Endothelial cell of umbilical vein (primary cell): ENCODE data around the gene MAST4. TPM values are rescaled to one million over a fixed set of nuclear protein-coding genes. Genes with fewer than 3 reads are reported as not detected.

Experiments used
- BruUV-seq: library from RNA; stranded (reverse); fragments of 400-500 nt; replicated peaks from 2 replicates; lab custom pipeline; 2021; lab: Mats Ljungman, UMichigan
- CTCF ChIA-PET: fragments of 300-600, 350-600 bp; sonication (Branson Sonifier 250); formaldehyde crosslinking; loops from one replicate; lab custom pipeline; 2021; ENCODE audit warnings: antibody characterized with exemption, inconsistent platforms; lab: Charles Lee
- POLR2A ChIA-PET: fragments of 300-600, 350-600 bp; sonication (Branson Sonifier 250); formaldehyde crosslinking; loops from one replicate; lab custom pipeline; 2021; ENCODE audit warnings: antibody characterized with exemption, inconsistent platforms; lab: Charles Lee
- DNase-seq: peaks from one replicate; pipeline ENCODE4 v3.0.0-alpha.2; 2011; ENCODE audit warnings: low read depth, low spot score
- FAIRE-seq: peaks from 2 replicates; lab custom pipeline; 2011; peaks lifted over from hg19 to GRCh38; lab: Jason Lieb, UNC
- H2AFZ ChIP-seq: 2 replicates; pipeline ENCODE4 v1.6.0; 2012; ENCODE audit warnings: low read depth, low read length, control low read depth, inconsistent platforms
- H3K27ac ChIP-seq: 2 replicates; pipeline ENCODE4 v1.5.1; 2011; ENCODE audit warnings: low read depth, mild to moderate bottlenecking, control low read depth, low read length, moderate library complexity; ENCODE audit not compliant: insufficient read depth
- H3K27me3 ChIP-seq, 2 experiments: 2 replicates each; pipeline versions ENCODE4 v1.6.0 to v1.6.1; 2011; ENCODE audit warnings: low read length in 2 of 2, mixed read lengths in 1 of 2; ENCODE audit not compliant: control insufficient read depth in 2 of 2, insufficient read depth in 2 of 2
- H3K36me3 ChIP-seq, 2 experiments: 2 replicates in 1 of 2; 3 replicates in 1 of 2; pipeline ENCODE4 v1.5.1; 2011; ENCODE audit warnings: low read length in 2 of 2, mild to moderate bottlenecking in 1 of 2, moderate library complexity in 1 of 2; ENCODE audit not compliant: control insufficient read depth in 2 of 2, insufficient read depth in 2 of 2; ENCODE audit errors: extremely low read depth in 1 of 2
- H3K4me1 ChIP-seq: 3 replicates; pipeline ENCODE4 v1.5.1; 2011; ENCODE audit warnings: mild to moderate bottlenecking, low read length; ENCODE audit not compliant: control insufficient read depth, insufficient read depth; ENCODE audit errors: extremely low read depth
- H3K4me2 ChIP-seq: 2 replicates; pipeline ENCODE4 v1.6.1; 2011; ENCODE audit warnings: low read length, control low read depth, mixed read lengths; ENCODE audit not compliant: insufficient read depth
- H3K4me3 ChIP-seq, 3 experiments: fragments of 200-600 bp in 1 of 3; sonication (generic), shearing (Covaris generic) in 1 of 3; replicated peaks in 1 of 3; 2 replicates each; pipeline ENCODE4 v1.5.1; 2011 to 2016; ENCODE audit warnings: control low read depth in 3 of 3, low read length in 3 of 3, mild to moderate bottlenecking in 2 of 3, inconsistent platforms in 1 of 3, low read depth in 1 of 3, moderate library complexity in 1 of 3; ENCODE audit not compliant: insufficient read depth in 1 of 3
- H3K79me2 ChIP-seq: 2 replicates; pipeline ENCODE4 v1.6.0; 2012; ENCODE audit warnings: low read length, inconsistent platforms; ENCODE audit not compliant: control insufficient read depth, insufficient read depth
- H3K9ac ChIP-seq: replicated peaks from 2 replicates; pipeline ENCODE3; 2011; ENCODE audit warnings: low read length, control low read depth; ENCODE audit not compliant: insufficient read depth; ENCODE audit errors: extremely low read depth
- H3K9me1 ChIP-seq: replicated peaks from 3 replicates; pipeline ENCODE4 v1.6.0; 2011; ENCODE audit warnings: mild to moderate bottlenecking, low read length; ENCODE audit not compliant: control insufficient read depth, insufficient read depth; ENCODE audit errors: extremely low read depth
- H3K9me3 ChIP-seq: replicated peaks from 2 replicates; pipeline ENCODE4 v1.5.1; 2012; ENCODE audit warnings: low read length, inconsistent platforms; ENCODE audit not compliant: control insufficient read depth, insufficient read depth
- H4K20me1 ChIP-seq: replicated peaks from 2 replicates; pipeline ENCODE3; 2011; ENCODE audit warnings: mild to moderate bottlenecking, low read length; ENCODE audit not compliant: control insufficient read depth, insufficient read depth; ENCODE audit errors: extremely low read depth
- EZH2 ChIP-seq: IDR thresholded peaks from 2 replicates; pipeline ENCODE4 v1.6.1; 2012; ENCODE audit warnings: borderline replicate concordance, low read depth, mild to moderate bottlenecking, moderate library complexity, low read length, inconsistent platforms; ENCODE audit not compliant: severe bottlenecking
- FOS ChIP-seq: IDR thresholded peaks from 2 replicates; pipeline ENCODE4 v1.6.1; 2011; ENCODE audit warnings: mild to moderate bottlenecking, low read length, moderate library complexity, borderline replicate concordance; ENCODE audit not compliant: insufficient read depth
- GATA2 ChIP-seq: IDR thresholded peaks from 2 replicates; pipeline ENCODE4 v1.7.0; 2011; ENCODE audit warnings: low read depth, mild to moderate bottlenecking, moderate library complexity, mixed read lengths, low read length; ENCODE audit not compliant: insufficient read length, insufficient read depth
- JUN ChIP-seq: IDR thresholded peaks from 2 replicates; pipeline ENCODE4 v1.6.1; 2011; ENCODE audit warnings: borderline replicate concordance, low read depth; ENCODE audit not compliant: insufficient read length, insufficient read depth
- MYC ChIP-seq: IDR thresholded peaks from one replicate; pipeline ENCODE4 v1.6.1; 2011; ENCODE audit warnings: mild to moderate bottlenecking, low read depth, low read length
- POLR2A ChIP-seq: IDR thresholded peaks from 2 replicates; pipeline ENCODE4 v1.6.1; 2012; ENCODE audit warnings: low read depth, mild to moderate bottlenecking, control low read depth, low read length
- POLR2AphosphoS5 ChIP-seq: IDR thresholded peaks from 2 replicates; pipeline ENCODE4 v1.6.1; 2012; ENCODE audit warnings: low read depth, mild to moderate bottlenecking, control low read depth, low read length, moderate library complexity; ENCODE audit not compliant: insufficient read depth
- dilution Hi-C: fragments of 300-500 bp; cut with MboI; formaldehyde crosslinking; loops from one replicate; pipeline ENCODE4 v1.15.0; 2019; ENCODE audit warnings: low sequenced_read_pairs; ENCODE audit not compliant: extremely low pct_ligation_motif_present
- intact Hi-C: fragments of 100-400 bp; cut with micrococcal nuclease; formaldehyde crosslinking; loops from one replicate; pipeline ENCODE4 v1.10.0; 2022
- polyA plus RNA-seq, 4 experiments: library from polyadenylated mRNA; depleted of rRNA in 3 of 4; stranded (reverse) in 3 of 4; unstranded in 1 of 4; fragments of >200 nt; gene quantifications; 2 replicates each; pipeline versions ENCODE4 v1.2.1 to v1.2.3, GENCODE V29; 2011 to 2012; ENCODE audit warnings: missing spikeins in 1 of 4
- total RNA-seq: library from RNA; stranded (reverse); gene quantifications from 2 replicates; pipeline ENCODE4 v1.2.3, GENCODE V29; 2021
- TF ChIP-seq, protein P1 (sequence below), 2 donors: IDR thresholded peaks; 1 replicate in 1 of 2; 2 replicates in 1 of 2; pipeline ENCODE4 v1.5.1; 2011; ENCODE audit warnings: low read length in 2 of 2, mild to moderate bottlenecking in 2 of 2, moderate library complexity in 2 of 2, control low read depth in 1 of 2, inconsistent platforms in 1 of 2, low read depth in 1 of 2; ENCODE audit not compliant: insufficient read depth in 1 of 2; ENCODE audit errors: extremely low read depth in 1 of 2
- TF ChIP-seq, protein P2 (sequence below): IDR thresholded peaks from 2 replicates; pipeline ENCODE4 v1.6.1; 2011; ENCODE audit not compliant: insufficient read depth, insufficient read length

MAST4 gene
- total and polyA plus RNA-seq, 2 donors (not counting 3 experiments of a cell fraction or from before 2014, with no cell fraction given) = 40.2 to 116 TPM

DNA sequence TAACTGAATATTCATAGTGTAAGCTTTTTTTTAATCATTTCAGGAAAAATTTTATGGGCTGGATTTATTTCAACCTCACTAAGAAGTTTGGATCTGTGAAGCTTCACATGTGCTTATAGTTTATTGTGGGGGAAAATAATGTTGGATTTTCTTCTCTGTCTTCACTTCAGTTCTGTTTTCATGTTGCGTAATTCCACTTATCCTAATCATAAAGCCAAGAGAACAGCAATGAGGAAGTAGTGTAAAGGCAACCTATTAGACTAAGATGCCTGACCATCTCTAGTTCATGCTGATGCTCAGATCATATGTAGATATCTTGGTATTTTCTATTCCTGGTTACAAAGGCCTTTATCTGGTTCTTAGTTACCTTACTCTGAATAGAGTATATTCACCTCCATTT is 550.4 kb downstream of the MAST4 start:
- intact Hi-C loops = no loop called here
- H3K9me3 ChIP-seq = no peaks in the 10 kb centered on the region
- H3K4me3 ChIP-seq = no peak overlapping the region
- dilution Hi-C loops = no loop called here
- FAIRE-seq = no peak
- H3K27me3 ChIP-seq = no peaks in the 10 kb centered on the region
- CTCF ChIA-PET = interaction anchor here (0.8 to 1.9 kb wide), 3 partner anchors 10 to 332 kb away, joined by 3 to 6 read pairs (median 3); no protein-coding TSS in a partner anchor
- H3K9me1 ChIP-seq = no peaks in the 10 kb centered on the region
- peaks cover 31 to 50% of the 10 kb centered on the region in 2 experiments for H3K36me3 ChIP-seq
- H2AFZ ChIP-seq = no peak overlapping the region
- TF ChIP-seq POLR2AphosphoS5 (no peak), JUN (no peak), EZH2 (no peak), MYC (no peak), GATA2 (no peak), FOS (no peak), POLR2A (no peak)
- TF ChIP-seq, protein P1, sequence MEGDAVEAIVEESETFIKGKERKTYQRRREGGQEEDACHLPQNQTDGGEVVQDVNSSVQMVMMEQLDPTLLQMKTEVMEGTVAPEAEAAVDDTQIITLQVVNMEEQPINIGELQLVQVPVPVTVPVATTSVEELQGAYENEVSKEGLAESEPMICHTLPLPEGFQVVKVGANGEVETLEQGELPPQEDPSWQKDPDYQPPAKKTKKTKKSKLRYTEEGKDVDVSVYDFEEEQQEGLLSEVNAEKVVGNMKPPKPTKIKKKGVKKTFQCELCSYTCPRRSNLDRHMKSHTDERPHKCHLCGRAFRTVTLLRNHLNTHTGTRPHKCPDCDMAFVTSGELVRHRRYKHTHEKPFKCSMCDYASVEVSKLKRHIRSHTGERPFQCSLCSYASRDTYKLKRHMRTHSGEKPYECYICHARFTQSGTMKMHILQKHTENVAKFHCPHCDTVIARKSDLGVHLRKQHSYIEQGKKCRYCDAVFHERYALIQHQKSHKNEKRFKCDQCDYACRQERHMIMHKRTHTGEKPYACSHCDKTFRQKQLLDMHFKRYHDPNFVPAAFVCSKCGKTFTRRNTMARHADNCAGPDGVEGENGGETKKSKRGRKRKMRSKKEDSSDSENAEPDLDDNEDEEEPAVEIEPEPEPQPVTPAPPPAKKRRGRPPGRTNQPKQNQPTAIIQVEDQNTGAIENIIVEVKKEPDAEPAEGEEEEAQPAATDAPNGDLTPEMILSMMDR (IDR thresholded peaks at IDR 0.05; ENCODE audit: extremely low read depth in 1 of 2, insufficient read depth in 1 of 2, low read depth in 1 of 2, low read length in 2 of 2) = no peak
- TF ChIP-seq, protein P2, sequence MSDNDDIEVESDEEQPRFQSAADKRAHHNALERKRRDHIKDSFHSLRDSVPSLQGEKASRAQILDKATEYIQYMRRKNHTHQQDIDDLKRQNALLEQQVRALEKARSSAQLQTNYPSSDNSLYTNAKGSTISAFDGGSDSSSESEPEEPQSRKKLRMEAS = no peak
- no TSS peak for BruUV-seq
- no peaks in the 10 kb centered on the region for H3K4me1 ChIP-seq
- no peak for DNase-seq
- no peak overlapping the region for H3K4me2 ChIP-seq
- H3K27ac ChIP-seq = no peak overlapping the region
- no peaks in the 10 kb centered on the region for H4K20me1 ChIP-seq
- H3K9ac ChIP-seq = no peak overlapping the region
- POLR2A ChIA-PET = no interaction called here
- H3K79me2 ChIP-seq = no peaks in the 10 kb centered on the region
